GM19240 (cell line): ENCODE measurements around the gene MERTK.
"Not testable (repeated sequence)": the region's sequence is repeated elsewhere in the genome, so short reads cannot be mapped to it uniquely, and the experiment has no call there.

ENCODE experiments used
- DNase-seq: peaks from one replicate; pipeline ENCODE4 v3.0.0; 2011; ENCODE audit warnings: low spot score; ENCODE audit not compliant: insufficient read length

Gene MERTK

GRCh38 chr2:111909997-111910396 is 11.6 kb downstream of the MERTK start:
- not testable (repeated sequence) for DNase-seq

DNA sequence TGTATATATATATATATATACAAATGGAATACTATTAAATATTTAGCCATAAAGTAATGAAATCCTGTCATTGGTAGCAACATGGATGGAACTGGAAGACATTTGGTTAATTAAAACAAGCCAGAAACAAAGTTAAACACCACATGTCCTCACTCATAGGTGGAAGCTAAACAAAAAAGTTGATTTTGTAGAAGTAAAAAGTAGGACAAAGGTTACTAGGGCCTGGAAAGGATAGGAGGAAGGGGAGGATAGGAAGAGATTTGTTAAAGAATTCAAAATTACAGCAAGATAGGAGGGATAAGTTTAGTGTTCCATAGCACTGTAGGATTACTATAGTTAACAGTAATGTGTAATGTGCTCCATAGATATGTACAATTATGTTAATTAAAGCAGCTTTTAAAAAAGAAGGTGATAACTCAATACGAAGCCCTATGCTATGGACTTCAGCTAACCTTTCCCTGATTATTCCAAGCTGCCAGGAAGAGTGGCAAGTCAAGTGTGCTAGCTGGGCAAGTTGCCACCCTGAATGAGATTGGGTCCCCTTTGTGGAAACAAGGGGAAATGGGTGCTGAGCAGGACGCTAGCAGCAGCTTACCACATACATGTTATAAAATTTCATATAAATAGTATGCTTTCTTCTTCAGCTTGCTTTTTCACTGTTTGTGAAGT is 12.3 kb downstream of the MERTK start:
- DNase-seq, result no peak

DNA sequence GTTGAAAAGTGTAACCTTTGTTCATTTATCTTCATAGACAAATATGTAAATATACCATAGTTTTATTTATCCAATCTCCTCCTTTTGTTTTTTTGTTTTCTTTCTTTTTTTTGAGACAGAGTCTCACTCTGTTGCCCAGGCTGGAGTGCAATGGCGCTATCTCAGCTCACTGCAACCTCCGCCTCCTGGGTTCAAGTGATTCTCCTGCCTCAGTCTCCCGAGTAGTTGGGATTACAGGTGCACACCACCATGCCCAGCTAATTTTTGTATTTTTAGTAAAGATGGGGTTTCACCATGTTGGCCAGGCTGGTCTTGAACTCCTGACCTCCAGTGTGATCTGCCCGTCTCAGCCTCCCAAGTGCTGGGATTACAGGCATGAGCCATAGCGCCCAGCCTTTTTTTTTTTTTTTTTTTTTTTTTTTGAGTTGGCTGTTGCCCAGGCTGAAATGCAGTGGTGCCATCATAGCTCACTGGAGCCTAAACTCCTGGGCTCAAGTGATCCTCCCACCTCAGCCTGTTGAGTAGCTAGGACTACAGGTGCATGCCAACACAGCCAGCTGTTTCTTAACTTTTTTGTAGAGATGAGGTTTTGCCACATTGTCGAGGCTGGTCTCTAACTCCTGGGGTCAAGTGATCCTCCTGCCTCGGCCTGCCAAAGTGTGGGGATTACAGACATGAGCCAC is 13.0 kb downstream of the MERTK start:
- not testable (repeated sequence) for DNase-seq

DNA sequence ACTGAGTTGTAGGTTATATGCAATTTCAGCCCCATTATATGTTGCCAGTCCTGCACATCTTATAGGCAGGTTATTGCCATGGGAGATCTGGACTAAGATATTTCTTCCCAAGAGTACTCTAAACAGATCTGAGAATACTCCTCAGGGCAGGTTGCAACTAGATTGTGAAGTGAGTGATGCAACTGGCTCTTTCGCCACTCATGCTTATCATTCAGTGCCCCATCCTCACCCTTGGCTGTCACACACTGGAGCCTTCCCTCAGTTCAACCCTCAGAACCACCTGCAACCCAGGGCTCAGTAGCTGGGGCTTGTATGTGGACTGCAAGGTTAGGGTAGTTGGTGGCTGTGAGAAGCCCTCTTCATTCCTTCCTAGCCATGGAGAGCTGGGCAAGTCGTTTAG is 14.1 kb downstream of the MERTK start:
- DNase-seq, result no peak

DNA sequence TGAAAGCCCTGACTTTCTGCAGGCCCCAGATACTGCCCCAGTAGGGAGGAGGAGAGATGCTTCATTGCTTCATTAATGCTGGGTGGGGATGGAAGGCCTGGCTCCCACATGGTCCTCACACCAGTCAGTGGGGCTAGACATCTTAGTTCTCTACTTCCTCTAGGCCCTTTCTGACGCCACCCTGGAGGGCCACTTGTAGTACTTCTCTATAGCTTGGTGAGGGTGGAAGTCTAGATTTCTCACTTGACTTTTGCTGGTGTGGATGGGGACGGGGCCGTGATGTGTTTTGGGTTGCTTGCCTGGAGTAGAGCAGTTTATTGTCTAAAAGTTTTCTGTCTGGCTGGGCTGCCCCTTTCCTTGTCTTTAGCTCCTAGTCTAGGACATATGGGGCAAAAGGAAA is 18.7 kb downstream of the MERTK start:
- DNase-seq, result no peak

DNA sequence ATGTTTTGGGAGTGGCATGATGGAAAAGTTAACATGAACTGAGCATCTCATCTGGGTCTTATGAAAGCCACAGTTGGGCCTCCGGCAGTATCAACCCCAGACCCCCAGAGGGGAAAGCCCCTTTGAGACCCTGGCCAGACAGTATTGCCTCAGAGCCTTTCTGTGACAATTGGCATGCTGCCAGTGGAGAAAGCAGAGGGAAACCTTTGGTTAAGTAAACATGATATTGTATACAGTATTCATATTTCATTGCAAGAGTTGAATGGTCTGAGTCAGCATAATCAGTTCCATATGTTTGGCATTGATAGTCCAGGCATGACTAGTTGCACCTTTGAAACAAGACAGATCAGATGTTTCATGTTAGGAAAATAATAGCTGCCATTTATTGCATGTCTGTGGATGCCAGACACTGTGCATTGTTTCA is 20.0 kb downstream of the MERTK start:
- no peak for DNase-seq

- no peak for DNase-seq
These were observed 21.0 kb downstream of the MERTK start for GRCh38 chr2:111919365-111919764.

GRCh38 chr2:111919794-111920608 is 21.6 kb downstream of the MERTK start:
- no peak for DNase-seq

- no peak for DNase-seq
These were observed 24.9 kb downstream of the MERTK start for GRCh38 chr2:111923276-111923804.

GRCh38 chr2:111924617-111925107 is 26.3 kb downstream of the MERTK start:
- no peak for DNase-seq

- DNase-seq, result no peak
These were observed 29.3 kb downstream of the MERTK start for GRCh38 chr2:111927723-111928122.

- DNase-seq, result no peak
These were observed 32.0 kb downstream of the MERTK start for GRCh38 chr2:111930409-111930808.

DNA sequence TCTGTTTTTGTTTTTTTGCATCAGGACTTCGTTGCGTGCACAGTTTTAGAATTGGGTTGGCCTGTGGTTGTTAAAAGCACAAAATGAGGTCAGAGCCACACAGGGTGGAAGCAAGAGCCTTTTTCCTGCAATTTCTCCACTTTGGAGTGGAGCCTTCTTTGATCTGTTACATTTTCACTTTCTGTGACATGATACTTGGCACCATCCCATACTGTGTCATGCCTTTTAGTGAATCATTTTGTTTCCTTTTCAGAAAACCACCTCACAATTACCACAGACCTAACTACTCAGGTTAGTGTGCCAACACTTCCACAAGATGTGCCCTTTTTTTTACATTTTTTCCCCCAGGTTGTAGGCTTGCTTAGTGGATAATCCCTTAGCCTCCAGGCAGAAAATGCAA is 32.5 kb downstream of the MERTK start:
- no peak for DNase-seq

DNA sequence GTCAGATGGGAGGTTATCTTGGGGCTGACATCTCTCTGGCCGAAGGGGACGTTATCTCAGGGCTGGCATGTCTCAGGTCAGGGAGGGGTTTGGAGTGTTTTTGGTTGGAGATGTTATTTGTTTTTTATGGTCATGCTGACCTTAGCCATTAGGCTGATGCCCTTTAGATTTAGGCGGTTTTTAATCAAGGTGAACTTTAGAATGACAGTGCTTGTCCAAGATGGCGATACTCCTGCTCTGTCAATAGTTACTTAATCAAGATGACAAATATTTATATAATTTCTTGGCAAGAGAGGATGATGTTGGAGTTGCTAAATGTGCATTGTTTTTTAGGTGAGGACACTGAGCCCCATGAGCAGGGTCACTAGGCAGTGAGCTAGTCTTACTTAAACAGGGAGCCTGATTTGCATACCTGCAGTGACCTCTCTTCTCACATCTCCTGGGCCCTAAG is 34.5 kb downstream of the MERTK start:
- DNase-seq, result no peak

DNA sequence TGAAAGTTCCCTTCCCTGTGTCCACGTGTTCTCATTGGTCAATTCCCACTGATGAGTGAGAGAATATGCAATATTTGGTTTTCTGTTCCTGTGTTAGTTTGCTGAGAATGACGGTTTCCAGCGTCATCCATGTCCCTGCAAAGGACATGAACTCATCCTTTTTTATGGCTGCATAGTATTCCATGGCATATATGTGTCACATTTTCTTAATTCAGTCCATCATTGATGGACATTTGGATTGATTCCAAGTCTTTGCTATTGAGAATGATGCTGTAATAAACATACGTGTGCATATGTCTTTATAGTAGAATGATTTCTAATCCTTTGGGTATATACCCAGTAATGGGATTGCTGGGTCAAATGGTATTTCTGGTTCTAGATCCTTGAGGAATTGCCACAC is 35.5 kb downstream of the MERTK start:
- DNase-seq, result not testable (repeated sequence)

DNA sequence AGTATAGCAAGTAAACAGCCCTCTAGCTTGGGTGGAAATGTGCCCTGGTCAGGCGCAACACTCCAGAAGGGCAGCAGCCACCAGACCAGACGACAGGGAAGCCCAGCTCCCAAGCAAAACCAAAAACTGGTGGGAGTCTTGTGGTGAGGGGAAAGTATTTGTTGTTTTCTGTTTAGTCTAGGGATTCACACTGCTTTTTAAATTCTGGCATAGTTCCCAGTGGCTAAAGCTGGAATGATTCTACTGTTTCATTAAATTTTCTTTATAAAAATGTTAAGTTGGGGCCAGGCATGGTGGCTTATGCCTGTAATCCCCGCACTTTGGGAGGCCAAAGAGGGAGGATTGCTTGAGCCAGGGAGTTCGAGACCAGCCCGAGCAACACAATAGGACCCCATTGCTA is 38.5 kb downstream of the MERTK start:
- no peak for DNase-seq

GRCh38 chr2:111938392-111938791 is 40.0 kb downstream of the MERTK start:
- no peak for DNase-seq

DNA sequence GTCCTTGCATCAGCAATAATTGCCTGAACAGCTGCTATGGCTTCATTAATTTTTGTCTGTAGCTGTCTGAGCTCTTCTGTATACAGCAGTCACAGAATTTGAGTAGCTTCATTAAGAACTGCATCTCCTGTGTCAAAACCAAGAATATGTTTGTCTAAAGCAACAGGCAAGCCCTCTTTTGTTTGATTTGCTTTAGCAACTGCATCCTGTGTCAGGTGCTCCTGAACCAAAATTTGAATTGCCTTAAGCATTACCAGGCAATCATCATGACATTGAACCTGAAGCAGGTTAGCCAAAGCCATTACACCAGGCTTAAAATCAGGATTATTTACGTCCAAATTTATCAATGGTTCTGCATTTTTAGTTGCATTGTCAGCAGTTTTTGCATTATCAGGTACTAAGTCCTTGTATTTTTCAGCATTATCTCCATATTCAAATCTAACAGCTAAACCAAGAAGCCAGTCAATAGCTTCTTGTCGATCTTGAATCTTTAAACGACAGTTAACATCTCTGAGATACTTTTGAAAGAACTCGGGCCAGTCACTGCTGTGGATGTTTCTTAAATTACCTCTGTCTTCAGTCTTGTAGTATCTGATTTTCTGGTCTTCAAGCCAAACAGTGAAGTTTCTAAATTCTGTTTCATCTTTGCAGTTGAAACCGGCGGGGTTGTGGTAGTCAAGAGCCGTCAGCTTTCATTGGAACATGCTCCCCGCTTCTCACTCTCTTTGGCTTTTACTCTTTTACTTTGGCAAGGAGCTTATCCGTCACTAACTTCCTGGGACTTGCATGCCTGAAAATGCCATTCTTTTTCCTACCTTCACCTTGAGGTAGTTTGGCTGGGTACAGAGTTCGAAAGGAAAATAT is 42.2 kb downstream of the MERTK start:
- DNase-seq, result no peak

DNA sequence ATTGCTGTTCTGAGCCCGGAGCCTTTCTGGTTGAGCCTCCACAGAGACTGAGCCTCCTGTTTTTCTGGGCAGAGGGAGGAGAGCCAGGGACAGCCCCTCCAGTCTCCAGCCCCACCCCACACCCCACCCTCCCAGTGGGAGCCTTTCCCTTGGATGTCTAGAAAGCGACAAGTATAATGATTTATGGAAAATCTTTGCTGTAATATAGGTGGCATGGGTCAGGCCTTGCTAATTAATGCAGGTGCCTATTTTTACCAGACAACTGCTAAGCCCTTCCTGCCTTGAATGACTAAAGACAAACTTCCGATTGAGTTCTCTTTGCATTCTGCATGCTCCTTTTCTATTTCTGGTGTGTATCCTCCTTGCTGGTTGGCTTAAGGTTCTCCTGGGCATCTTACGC is 43.1 kb downstream of the MERTK start:
- no peak for DNase-seq

DNA sequence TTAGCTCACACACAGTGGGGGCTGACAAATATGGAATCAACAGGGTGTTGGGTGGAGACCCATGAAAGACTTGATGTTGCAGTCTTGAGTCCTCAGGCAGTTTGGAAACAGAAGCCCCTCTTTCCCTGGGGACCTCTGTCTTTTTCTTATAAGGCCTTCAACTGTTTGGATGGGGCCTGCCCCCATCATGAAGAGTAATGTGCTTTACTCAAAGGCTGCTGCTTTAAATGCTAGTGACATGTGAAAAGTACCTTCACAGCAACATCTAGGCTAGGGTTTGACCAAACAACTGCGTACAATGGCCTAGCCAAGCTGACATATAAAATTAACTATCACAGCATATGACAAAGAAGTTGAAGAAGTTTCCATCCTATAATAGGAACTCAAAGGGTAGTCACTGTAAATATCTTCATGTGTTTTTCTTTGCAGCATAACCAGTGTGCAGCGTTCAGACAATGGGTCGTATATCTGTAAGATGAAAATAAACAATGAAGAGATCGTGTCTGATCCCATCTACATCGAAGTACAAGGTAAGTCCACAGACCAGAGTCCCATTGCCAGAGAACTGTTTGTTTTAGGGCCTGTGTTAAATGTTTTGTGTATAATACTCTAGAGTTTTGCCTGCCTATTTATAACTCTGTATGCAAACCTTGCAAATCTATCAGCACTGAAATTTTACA is 46.3 kb downstream of the MERTK start:
- DNase-seq, result no peak
